HCT116 (cell line): ENCODE results near the gene ZNF213. TPM values are rescaled to one million over a fixed set of nuclear protein-coding genes. Genes with fewer than 3 reads are reported as not detected.

Experiments
- ATAC-seq: fragments of 200-7000 bp; cut with Tn5 transposase; 2 replicates; pipeline ENCODE4 v1.9.1; 2020; ENCODE audit warnings: mild to moderate bottlenecking, moderate library complexity
- BruUV-seq: library from RNA; stranded (reverse); fragments of 400-500 nt; replicated peaks from 2 replicates; lab custom pipeline; 2021; lab: Mats Ljungman, UMichigan
- CTCF ChIA-PET: fragments of 300-600 bp; sonication (Branson Sonifier 250); formaldehyde crosslinking; loops from one replicate; lab custom pipeline; 2021; ENCODE audit warnings: antibody characterized with exemption; lab: Charles Lee
- POLR2A ChIA-PET: fragments of 300-600, 350-600 bp; sonication (Branson Sonifier 250); formaldehyde crosslinking; loops from one replicate; lab custom pipeline; 2021; ENCODE audit warnings: antibody characterized with exemption; lab: Charles Lee
- RAD21 ChIA-PET, 2 experiments: fragments of 300-600 bp; sonication (Branson Sonifier 250); formaldehyde crosslinking; loops; one replicate each; lab custom pipeline; 2023; ENCODE audit warnings: low total read pairs in 2 of 2; ENCODE audit not compliant: uncharacterized antibody in 2 of 2, unreplicated experiment in 2 of 2, low non-redundant PET in 1 of 2; lab: Charles Lee
- DNase-seq: peaks from one replicate; pipeline ENCODE4 v3.0.0-alpha.2; 2010; ENCODE audit warnings: low read depth, low spot score
- H2AFZ ChIP-seq: fragments of 200-600 bp; shearing (Covaris generic), sonication (generic); 2 replicates; pipeline ENCODE4 v1.6.1; 2017; ENCODE audit warnings: low read depth, mixed run types, mixed read lengths, antibody characterized with exemption, low read length; ENCODE audit not compliant: poor library complexity, severe bottlenecking
- H3K27ac ChIP-seq: 2 replicates; pipeline ENCODE4 v1.5.1; 2012; ENCODE audit warnings: low read depth, low read length
- H3K27me3 ChIP-seq: fragments of 200-600 bp; sonication (generic); 2 replicates; pipeline ENCODE4 v1.6.1; 2016; ENCODE audit warnings: mixed run types, low read length, mixed read lengths; ENCODE audit not compliant: insufficient read depth
- H3K36me3 ChIP-seq, 2 experiments: fragments of 200-500 bp in 1 of 2; fragments of 200-600 bp in 1 of 2; sonication (Bioruptor generic) in 1 of 2; sonication (generic) in 1 of 2; 2 replicates each; pipeline versions ENCODE4 v1.5.1 to v1.6.1; 2014 to 2016; ENCODE audit warnings: low read length in 2 of 2, inconsistent platforms in 1 of 2, mixed read lengths in 1 of 2, mixed run types in 1 of 2; ENCODE audit not compliant: insufficient read depth in 2 of 2, control insufficient read depth in 1 of 2
- H3K4me1 ChIP-seq, 2 experiments: fragments of 200-600 bp in 1 of 2; sonication (generic) in 1 of 2; 2 replicates each; pipeline versions ENCODE4 v1.5.1 to v1.6.1; 2012 to 2017; ENCODE audit warnings: low read length in 2 of 2, inconsistent platforms in 1 of 2, mild to moderate bottlenecking in 1 of 2, mixed read lengths in 1 of 2, mixed run types in 1 of 2, moderate library complexity in 1 of 2; ENCODE audit not compliant: insufficient read depth in 2 of 2, control insufficient read depth in 1 of 2
- H3K4me2 ChIP-seq: fragments of 200-600 bp; sonication (generic); 2 replicates; pipeline ENCODE4 v1.6.1; 2017; ENCODE audit warnings: mixed run types, low read length, mixed read lengths
- H3K4me3 ChIP-seq, 2 experiments: fragments of 200-600 bp in 1 of 2; sonication (generic) in 1 of 2; replicated peaks in 1 of 2; 2 replicates each; pipeline ENCODE4 v1.5.1; 2011 to 2016; ENCODE audit warnings: low read length in 2 of 2, control low read depth in 1 of 2, low read depth in 1 of 2, mild to moderate bottlenecking in 1 of 2, mixed read lengths in 1 of 2, mixed run types in 1 of 2
- H3K79me2 ChIP-seq: fragments of 200-600 bp; sonication (generic); 2 replicates; pipeline ENCODE4 v1.6.1; 2017; ENCODE audit warnings: mild to moderate bottlenecking, mixed run types, low read length, moderate library complexity, mixed read lengths; ENCODE audit not compliant: insufficient read depth
- H3K9ac ChIP-seq: fragments of 200-600 bp; sonication (generic); 2 replicates; pipeline ENCODE4 v1.6.1; 2016; ENCODE audit warnings: low read length, mixed read lengths
- H3K9me2 ChIP-seq: fragments of 200-600 bp; sonication (generic), shearing (Covaris generic); 2 replicates; pipeline ENCODE4 v1.6.1; 2017; ENCODE audit warnings: mixed run types, mild to moderate bottlenecking, moderate library complexity; ENCODE audit not compliant: insufficient read depth
- H3K9me3 ChIP-seq, 2 experiments: fragments of 200-500 bp in 1 of 2; fragments of 200-600 bp in 1 of 2; sonication (Bioruptor generic) in 1 of 2; sonication (generic) in 1 of 2; 2 replicates each; pipeline ENCODE4 v1.6.1; 2014 to 2017; ENCODE audit warnings: low read length in 2 of 2, mixed read lengths in 2 of 2, inconsistent platforms in 1 of 2, low read depth in 1 of 2, mild to moderate bottlenecking in 1 of 2, mixed run types in 1 of 2, moderate library complexity in 1 of 2; ENCODE audit not compliant: control insufficient read depth in 1 of 2, insufficient read depth in 1 of 2
- H4K20me1 ChIP-seq: fragments of 200-600 bp; sonication (generic), shearing (Covaris generic); 2 replicates; pipeline ENCODE4 v1.6.1; 2017; ENCODE audit warnings: mixed run types, mild to moderate bottlenecking, moderate library complexity; ENCODE audit not compliant: insufficient read depth
- CEBPB ChIP-seq: IDR thresholded peaks from 2 replicates; pipeline ENCODE4 v1.6.1; 2012; ENCODE audit warnings: low read depth
- EGR1 ChIP-seq: IDR thresholded peaks from 2 replicates; pipeline ENCODE4 v1.6.1; 2012; ENCODE audit warnings: low read depth
- ELF1 ChIP-seq: IDR thresholded peaks from 2 replicates; pipeline ENCODE4 v1.6.1; 2012; ENCODE audit warnings: low read depth, borderline replicate concordance
- EZH2 ChIP-seq: fragments of 200-600 bp; sonication (generic); IDR thresholded peaks from 2 replicates; pipeline ENCODE4 v1.6.1; 2017; ENCODE audit warnings: antibody characterized with exemption, mixed run types
- EZH2phosphoT487 ChIP-seq: fragments of 200-600 bp; IDR thresholded peaks from 2 replicates; pipeline ENCODE4 v1.6.1; 2018; ENCODE audit warnings: antibody characterized with exemption, borderline replicate concordance
- FOSL1 ChIP-seq: IDR thresholded peaks from 2 replicates; pipeline ENCODE4 v1.6.1; 2012; ENCODE audit warnings: low read depth
- JUND ChIP-seq: IDR thresholded peaks from 2 replicates; pipeline ENCODE4 v1.6.1; 2012
- RAD21 ChIP-seq: IDR thresholded peaks from 2 replicates; pipeline ENCODE4 v1.6.1; 2012; ENCODE audit warnings: low read depth, mild to moderate bottlenecking
- SIN3A ChIP-seq: IDR thresholded peaks from 2 replicates; pipeline ENCODE4 v1.6.1; 2012; ENCODE audit warnings: low read depth
- TCF7L2 ChIP-seq: IDR thresholded peaks from 2 replicates; pipeline ENCODE4 v1.7.0; 2011; ENCODE audit warnings: borderline replicate concordance, inconsistent platforms; ENCODE audit not compliant: insufficient read depth, insufficient read length; ENCODE audit errors: extremely low read depth
- YY1 ChIP-seq: IDR thresholded peaks from 2 replicates; pipeline ENCODE4 v1.6.1; 2011; ENCODE audit warnings: low read length, low read depth, moderate library complexity, mild to moderate bottlenecking; ENCODE audit not compliant: insufficient replicate concordance; ENCODE audit errors: extremely low read depth
- ZFX ChIP-seq: fragments of 450-650 bp; IDR thresholded peaks from 2 replicates; pipeline ENCODE4 v1.6.1; 2017
- intact Hi-C: fragments of 100-400 bp; cut with micrococcal nuclease; formaldehyde crosslinking; loops from 2 replicates; pipeline ENCODE4 v1.10.0; 2022
- total RNA-seq: library from RNA; stranded (reverse); gene quantifications from one replicate; pipeline ENCODE4 v1.2.1, GENCODE V29; 2021; ENCODE audit not compliant: unreplicated experiment
- TF ChIP-seq, protein P1 (sequence below): IDR thresholded peaks from 2 replicates; pipeline ENCODE4 v1.6.1; 2012
- TF ChIP-seq, protein P2 (sequence below): IDR thresholded peaks from 2 replicates; pipeline ENCODE4 v1.6.1; 2012; ENCODE audit warnings: low read depth

The ZNF213 gene
- total RNA-seq, 1 experiment from 2014 or later, result 11.0 TPM

DNA sequence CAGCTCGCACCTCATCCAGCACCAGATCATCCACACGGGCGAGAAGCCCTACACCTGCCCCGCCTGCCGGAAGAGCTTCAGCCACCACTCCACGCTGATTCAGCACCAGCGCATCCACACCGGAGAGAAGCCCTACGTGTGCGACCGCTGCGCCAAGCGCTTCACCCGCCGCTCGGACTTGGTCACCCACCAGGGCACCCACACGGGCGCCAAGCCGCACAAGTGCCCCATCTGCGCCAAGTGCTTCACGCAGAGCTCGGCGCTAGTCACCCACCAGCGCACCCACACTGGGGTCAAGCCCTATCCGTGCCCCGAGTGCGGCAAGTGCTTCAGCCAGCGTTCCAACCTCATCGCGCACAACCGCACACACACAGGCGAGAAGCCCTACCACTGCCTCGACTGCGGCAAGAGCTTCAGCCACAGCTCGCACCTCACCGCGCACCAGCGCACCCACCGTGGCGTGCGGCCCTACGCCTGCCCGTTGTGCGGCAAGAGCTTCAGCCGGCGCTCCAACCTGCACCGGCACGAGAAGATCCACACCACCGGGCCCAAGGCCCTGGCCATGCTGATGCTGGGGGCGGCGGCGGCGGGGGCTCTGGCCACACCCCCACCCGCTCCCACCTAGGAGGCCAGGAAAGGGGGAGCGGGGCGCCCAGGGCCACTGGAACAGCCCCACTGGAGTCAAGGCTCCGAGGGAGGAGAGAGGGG lies 15.0 kb upstream of the ZNF213 start:
- ChIA-PET CTCF (interaction anchor here (1.8 kb wide), 1 partner anchor 10 kb away, joined by 5 read pairs; no protein-coding TSS in a partner anchor), RAD21 (no interaction called here), POLR2A (no interaction called here)
- Histone ChIP-seq H3K79me2 (no peaks in the 10 kb centered on the region), H3K9me3 (no peaks in the 10 kb centered on the region), H3K36me3 (peaks cover 5 to 9% of the 10 kb centered on the region in 2 experiments; a peak in 3 of 4 replicates), H3K4me3 (no peak overlapping the region), H3K27me3 (no peaks in the 10 kb centered on the region), H3K4me2 (no peak overlapping the region), H3K27ac (no peak overlapping the region), H2AFZ (no peak overlapping the region), H3K9me2 (no peaks in the 10 kb centered on the region), H3K9ac (no peak overlapping the region), H4K20me1 (no peaks in the 10 kb centered on the region), H3K4me1 (peaks cover 5 to 14% of the 10 kb centered on the region in 2 experiments; a peak in 3 of 4 replicates)
- intact Hi-C loops, result no loop called here
- BruUV-seq, result no TSS peak
- no peak for DNase-seq
- no peak for ATAC-seq
- no peak for TF ChIP-seq ZFX
- TF ChIP-seq FOSL1, result no peak
- TF ChIP-seq SIN3A, result no peak
- no peak for TF ChIP-seq CEBPB
- no peak for TF ChIP-seq EGR1
- TF ChIP-seq, protein P1, sequence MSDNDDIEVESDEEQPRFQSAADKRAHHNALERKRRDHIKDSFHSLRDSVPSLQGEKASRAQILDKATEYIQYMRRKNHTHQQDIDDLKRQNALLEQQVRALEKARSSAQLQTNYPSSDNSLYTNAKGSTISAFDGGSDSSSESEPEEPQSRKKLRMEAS, result no peak
- no peak for TF ChIP-seq ELF1
- no peak for TF ChIP-seq EZH2phosphoT487
- TF ChIP-seq EZH2, result no peak

DNA sequence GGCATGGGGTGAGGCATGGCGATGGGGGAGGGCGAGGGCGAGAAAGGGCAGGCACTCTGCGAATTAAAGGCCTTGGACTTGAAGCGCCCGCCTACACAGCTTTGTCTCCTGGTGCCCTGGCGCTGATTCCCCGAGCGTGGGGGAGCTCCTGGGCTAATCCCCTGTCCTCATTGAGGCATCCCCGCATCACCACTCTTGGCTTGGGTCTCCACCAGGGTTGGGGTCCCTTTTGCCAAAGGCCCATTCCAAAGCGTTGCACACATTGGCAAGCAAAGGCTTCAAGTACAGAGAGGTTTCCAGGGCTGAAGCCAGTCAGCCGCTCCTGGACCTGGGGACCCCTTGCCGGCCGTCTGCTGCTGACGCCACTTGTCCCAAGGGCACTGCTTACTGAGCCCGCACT lies 14.4 kb upstream of the ZNF213 start:
- no peaks in the 10 kb centered on the region for H3K27me3 ChIP-seq
- H3K4me2 ChIP-seq, result no peak overlapping the region
- ChIA-PET CTCF (interaction anchor here (1.8 kb wide), 1 partner anchor 9 kb away, joined by 5 read pairs; no protein-coding TSS in a partner anchor), RAD21 (no interaction called here), POLR2A (no interaction called here)
- no peaks in the 10 kb centered on the region for H3K9me3 ChIP-seq
- ATAC-seq (no peak), DNase-seq (no peak)
- intact Hi-C loops, result no loop called here
- H3K79me2 ChIP-seq, result no peaks in the 10 kb centered on the region
- BruUV-seq, result no TSS peak
- no peak overlapping the region for H3K9ac ChIP-seq
- no peak overlapping the region for H3K4me3 ChIP-seq
- H4K20me1 ChIP-seq, result no peaks in the 10 kb centered on the region
- H3K9me2 ChIP-seq, result no peaks in the 10 kb centered on the region
- peaks cover 9 to 19% of the 10 kb centered on the region in 2 experiments; a peak in 3 of 4 replicates for H3K4me1 ChIP-seq
- peaks cover 5 to 9% of the 10 kb centered on the region in 2 experiments; a peak in 3 of 4 replicates for H3K36me3 ChIP-seq
- no peak overlapping the region for H2AFZ ChIP-seq
- H3K27ac ChIP-seq, result no peak overlapping the region
- TF ChIP-seq JUND (no peak), SIN3A (no peak), CEBPB (no peak), ELF1 (no peak), RAD21 (no peak), ZFX (no peak), YY1 (no peak), TCF7L2 (no peak)
- TF ChIP-seq, protein P2, sequence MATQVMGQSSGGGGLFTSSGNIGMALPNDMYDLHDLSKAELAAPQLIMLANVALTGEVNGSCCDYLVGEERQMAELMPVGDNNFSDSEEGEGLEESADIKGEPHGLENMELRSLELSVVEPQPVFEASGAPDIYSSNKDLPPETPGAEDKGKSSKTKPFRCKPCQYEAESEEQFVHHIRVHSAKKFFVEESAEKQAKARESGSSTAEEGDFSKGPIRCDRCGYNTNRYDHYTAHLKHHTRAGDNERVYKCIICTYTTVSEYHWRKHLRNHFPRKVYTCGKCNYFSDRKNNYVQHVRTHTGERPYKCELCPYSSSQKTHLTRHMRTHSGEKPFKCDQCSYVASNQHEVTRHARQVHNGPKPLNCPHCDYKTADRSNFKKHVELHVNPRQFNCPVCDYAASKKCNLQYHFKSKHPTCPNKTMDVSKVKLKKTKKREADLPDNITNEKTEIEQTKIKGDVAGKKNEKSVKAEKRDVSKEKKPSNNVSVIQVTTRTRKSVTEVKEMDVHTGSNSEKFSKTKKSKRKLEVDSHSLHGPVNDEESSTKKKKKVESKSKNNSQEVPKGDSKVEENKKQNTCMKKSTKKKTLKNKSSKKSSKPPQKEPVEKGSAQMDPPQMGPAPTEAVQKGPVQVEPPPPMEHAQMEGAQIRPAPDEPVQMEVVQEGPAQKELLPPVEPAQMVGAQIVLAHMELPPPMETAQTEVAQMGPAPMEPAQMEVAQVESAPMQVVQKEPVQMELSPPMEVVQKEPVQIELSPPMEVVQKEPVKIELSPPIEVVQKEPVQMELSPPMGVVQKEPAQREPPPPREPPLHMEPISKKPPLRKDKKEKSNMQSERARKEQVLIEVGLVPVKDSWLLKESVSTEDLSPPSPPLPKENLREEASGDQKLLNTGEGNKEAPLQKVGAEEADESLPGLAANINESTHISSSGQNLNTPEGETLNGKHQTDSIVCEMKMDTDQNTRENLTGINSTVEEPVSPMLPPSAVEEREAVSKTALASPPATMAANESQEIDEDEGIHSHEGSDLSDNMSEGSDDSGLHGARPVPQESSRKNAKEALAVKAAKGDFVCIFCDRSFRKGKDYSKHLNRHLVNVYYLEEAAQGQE, result no peak
